Kidney capillary endothelial cell (primary cell): ENCODE measurements around the gene CAP1.
"Not testable (repeated sequence)": the region's sequence is repeated elsewhere in the genome, so short reads cannot be mapped to it uniquely, and the experiment has no call there.

Source experiments
- DNase-seq: peaks from one replicate; pipeline ENCODE4 v3.0.0-alpha.2; 2018; ENCODE audit warnings: low spot score

Gene CAP1

GRCh38 chr1:40030528-40031135 is 9.9 kb upstream of the CAP1 start:
- DNase-seq: no peak

GRCh38 chr1:40032240-40032891 is 8.2 kb upstream of the CAP1 start:
- DNase-seq: peak; percentile 38

GRCh38 chr1:40034869-40035268 is 5.7 kb upstream of the CAP1 start:
- DNase-seq: no peak

- no peak for DNase-seq
Measured at GRCh38 chr1:40036574-40036973, 4.0 kb upstream of the CAP1 start.

GRCh38 chr1:40037254-40037653 is 3.3 kb upstream of the CAP1 start:
- not testable (repeated sequence) for DNase-seq

- DNase-seq: no peak
Measured at GRCh38 chr1:40038697-40039096, 1.8 kb upstream of the CAP1 start.

GRCh38 chr1:40039245-40039756 is 1.2 kb upstream of the CAP1 start:
- DNase-seq: peak; percentile 48

GRCh38 chr1:40039757-40040510 is 595 bp upstream of the CAP1 start:
- peak; percentile 65 for DNase-seq

- no peak for DNase-seq
Measured at GRCh38 chr1:40041466-40041838, 923 bp downstream of the CAP1 start.

- peak; percentile 42 for DNase-seq
Measured at GRCh38 chr1:40042341-40042740, 1.8 kb downstream of the CAP1 start.

GRCh38 chr1:40044110-40044509 is 3.6 kb downstream of the CAP1 start:
- no peak for DNase-seq

GRCh38 chr1:40045182-40045581 is 4.7 kb downstream of the CAP1 start:
- no peak for DNase-seq

GRCh38 chr1:40045766-40046165 is 5.2 kb downstream of the CAP1 start:
- DNase-seq: no peak

- no peak for DNase-seq
Measured at GRCh38 chr1:40047276-40047675, 6.7 kb downstream of the CAP1 start.

GRCh38 chr1:40047769-40048168 is 7.2 kb downstream of the CAP1 start:
- no peak for DNase-seq

- DNase-seq: no peak
Measured at GRCh38 chr1:40049725-40050124, 9.2 kb downstream of the CAP1 start.

- DNase-seq: no peak
Measured at GRCh38 chr1:40050863-40051262, 10.3 kb downstream of the CAP1 start.

GRCh38 chr1:40053138-40053887 is 12.8 kb downstream of the CAP1 start:
- no peak for DNase-seq

GRCh38 chr1:40056519-40057309 is 16.2 kb downstream of the CAP1 start:
- no peak for DNase-seq

- DNase-seq: no peak
Measured at GRCh38 chr1:40057310-40058030, 16.9 kb downstream of the CAP1 start.

- DNase-seq: no peak
Measured at GRCh38 chr1:40058097-40058452, 17.5 kb downstream of the CAP1 start.
